SH-SY5Y (cell line): ENCODE measurements around the gene ZNF567.

Source experiments
- GATA2 ChIP-seq: IDR thresholded peaks from 2 replicates; pipeline ENCODE4 v1.6.1; 2011; ENCODE audit warnings: mild to moderate bottlenecking, low read depth, low read length
- GATA3 ChIP-seq: IDR thresholded peaks from 2 replicates; pipeline ENCODE4 v1.6.1; 2011; ENCODE audit warnings: low read depth, mild to moderate bottlenecking, low read length, moderate library complexity

Gene ZNF567

GRCh38 chr19:36719687-36720556 lies 32.5 kb downstream of the ZNF567 start:
- TF ChIP-seq GATA3 (no peak), GATA2 (no peak)

- TF ChIP-seq GATA2 (no peak), GATA3 (no peak)
Observed at GRCh38 chr19:36745870-36746269, 58.5 kb downstream of the ZNF567 start.

- TF ChIP-seq GATA3 (no peak), GATA2 (no peak)
Observed at GRCh38 chr19:36747750-36748149, 60.3 kb downstream of the ZNF567 start.

- no peak for TF ChIP-seq GATA2
- no peak for TF ChIP-seq GATA3
Observed at GRCh38 chr19:36748431-36749275, 61.2 kb downstream of the ZNF567 start.

- TF ChIP-seq GATA2: no peak
Observed at GRCh38 chr19:36750066-36750691, 62.8 kb downstream of the ZNF567 start.
